Effector memory CD8-positive, alpha-beta T cell (primary cell): ENCODE results near the gene NCOA1.
"Not testable (repeated sequence)": the region's sequence is repeated elsewhere in the genome, so short reads cannot be mapped to it uniquely, and the experiment has no call there.

Experiments used
- ATAC-seq: fragments of 150-1000 bp; cut with Tn5 transposase; replicated peaks from 2 replicates; pipeline ENCODE4 v1.10.0; 2021; ENCODE audit warnings: mild to moderate bottlenecking, moderate library complexity
- DNase-seq, 3 experiments: peaks; one replicate each; pipeline ENCODE4 v3.0.0; 2021
- H3K27ac Mint-ChIP-seq, 2 donors: one replicate each; pipeline ENCODE4 v1.8.0; 2022; ENCODE audit warnings: mild to moderate bottlenecking in 2 of 2, mixed read lengths in 2 of 2, moderate library complexity in 2 of 2
- H3K27me3 Mint-ChIP-seq, 2 donors: one replicate each; pipeline ENCODE4 v1.8.0; 2022; ENCODE audit warnings: mixed read lengths in 2 of 2
- H3K36me3 Mint-ChIP-seq: one replicate; pipeline ENCODE4 v1.8.0; 2022; ENCODE audit warnings: mild to moderate bottlenecking, moderate library complexity, mixed read lengths; ENCODE audit not compliant: insufficient read depth
- H3K4me1 Mint-ChIP-seq, 2 donors: one replicate each; pipeline ENCODE4 v1.8.0; 2022; ENCODE audit warnings: low read depth in 2 of 2, mixed read lengths in 2 of 2
- H3K4me3 Mint-ChIP-seq, 2 donors: one replicate each; pipeline ENCODE4 v1.8.0; 2022; ENCODE audit warnings: mild to moderate bottlenecking in 2 of 2, mixed read lengths in 2 of 2, moderate library complexity in 2 of 2
- H3K9me3 Mint-ChIP-seq, 2 donors: one replicate each; pipeline ENCODE4 v1.8.0; 2022; ENCODE audit warnings: mixed read lengths in 2 of 2

The NCOA1 gene

DNA sequence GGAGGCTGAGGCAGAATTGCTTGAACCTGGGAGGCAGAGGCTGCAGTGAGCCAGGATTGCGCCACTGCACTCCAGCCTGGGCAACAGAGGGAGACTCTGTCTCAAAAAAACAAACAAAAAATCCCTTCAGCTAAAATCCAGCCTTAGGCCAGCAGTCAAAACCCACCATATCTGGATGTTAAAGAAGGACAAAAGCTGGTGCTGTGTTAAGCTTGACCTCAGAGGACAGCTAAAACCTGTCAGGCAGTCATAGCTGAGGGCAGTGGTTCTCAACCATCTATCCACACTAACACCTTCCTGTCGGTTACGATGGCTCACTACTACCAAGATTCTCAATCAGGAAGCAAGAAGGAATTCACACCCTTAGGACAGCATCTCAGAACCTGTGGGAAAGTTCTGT is 292.6 kb downstream of the NCOA1 start:
- H3K27ac Mint-ChIP-seq, result no peak overlapping the region
- no peak for ATAC-seq

DNA sequence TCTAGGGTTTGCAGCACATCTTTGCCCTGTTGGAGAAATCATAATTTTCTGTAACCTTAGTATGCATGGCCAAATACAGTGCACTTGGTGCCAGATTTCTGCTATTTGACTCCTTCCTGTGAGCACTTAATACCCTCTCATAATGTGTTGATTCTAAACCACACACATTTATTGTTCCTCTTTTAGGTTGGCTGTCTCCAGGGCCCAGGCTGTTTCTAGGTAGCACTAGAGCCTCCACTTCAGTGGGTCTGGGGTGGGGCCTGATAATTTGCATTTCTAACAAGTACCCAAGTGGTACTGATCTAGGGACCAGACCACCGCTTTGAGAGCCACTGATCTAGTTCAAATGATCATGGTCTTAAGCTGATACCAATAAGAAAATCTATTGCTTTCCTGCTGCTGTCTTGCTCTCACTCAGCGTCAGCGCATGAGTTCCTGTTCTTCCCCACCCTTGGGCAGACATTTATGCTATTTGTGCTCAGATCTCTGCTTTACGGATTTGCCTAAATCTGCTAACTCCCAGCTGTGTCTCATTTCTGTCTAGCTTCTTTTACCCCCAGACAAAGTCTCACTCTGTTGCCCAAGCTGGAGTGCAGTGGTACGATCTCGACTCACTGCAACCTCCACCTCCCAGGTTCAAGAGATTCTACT is 294.7 kb downstream of the NCOA1 start:
- Mint-ChIP-seq H3K9me3 (no peaks in the 10 kb centered on the region), H3K4me3 (no peak overlapping the region), H3K36me3 (no peaks in the 10 kb centered on the region), H3K27me3 (peaks cover 0 to 7% of the 10 kb centered on the region in 2 donors), H3K27ac (no peak overlapping the region), H3K4me1 (no peaks in the 10 kb centered on the region)
- ATAC-seq (peak; percentile 64), DNase-seq (no peak)

More for the DNA sequence above, 292.6 kb downstream of the NCOA1 start:
- Mint-ChIP-seq H3K27me3 (peaks cover 0 to 13% of the 10 kb centered on the region in 2 donors), H3K36me3 (no peaks in the 10 kb centered on the region), H3K9me3 (no peaks in the 10 kb centered on the region), H3K4me1 (no peaks in the 10 kb centered on the region), H3K4me3 (no peak overlapping the region)
- no peak for DNase-seq

DNA sequence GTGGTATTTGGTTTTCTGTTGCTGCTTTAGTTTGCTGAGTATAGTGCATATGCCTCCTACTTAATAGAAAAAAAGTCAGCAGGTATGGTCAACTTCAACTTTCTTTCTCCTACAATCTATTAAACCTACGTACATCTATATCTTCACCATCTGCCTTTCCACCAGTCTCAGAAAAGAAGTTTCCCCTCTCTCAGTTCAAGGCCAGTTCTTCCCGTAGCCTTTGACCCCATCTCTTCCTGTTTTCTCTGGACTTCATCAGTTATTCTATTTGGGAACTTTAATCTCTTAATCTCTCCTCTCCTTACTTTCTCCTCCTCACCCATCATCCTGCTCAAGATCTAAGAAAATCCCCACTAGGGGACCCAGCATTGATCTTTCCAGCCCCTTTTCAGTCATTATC is 296.5 kb downstream of the NCOA1 start:
- ATAC-seq (no peak), DNase-seq (no peak)
- Mint-ChIP-seq H3K4me1 (peaks cover 3 to 4% of the 10 kb centered on the region in 2 donors), H3K36me3 (peaks cover 2% of the 10 kb centered on the region), H3K4me3 (no peak overlapping the region), H3K27ac (no peak overlapping the region), H3K27me3 (no peaks in the 10 kb centered on the region), H3K9me3 (no peaks in the 10 kb centered on the region)

DNA sequence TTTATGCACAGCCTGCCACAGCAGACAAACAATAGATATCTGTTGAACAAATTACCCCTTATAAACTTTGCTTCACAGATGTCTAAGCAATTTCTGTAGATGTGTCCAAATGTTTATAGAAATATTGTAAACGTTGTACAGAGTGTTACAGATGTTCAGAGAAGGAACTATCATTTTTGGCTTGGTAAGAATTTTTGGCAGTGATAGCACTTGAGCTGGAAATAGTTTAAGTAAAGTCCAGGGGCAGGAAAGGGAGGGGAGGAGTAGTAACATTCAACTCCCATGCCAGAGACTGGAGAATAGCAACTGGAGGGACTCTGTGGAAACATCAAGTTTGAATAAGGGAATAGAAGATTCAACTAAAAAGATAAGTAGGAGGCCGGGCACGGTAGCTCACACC is 297.8 kb downstream of the NCOA1 start:
- ATAC-seq, result no peak
- DNase-seq, result no peak
- Mint-ChIP-seq H3K27me3 (no peaks in the 10 kb centered on the region), H3K4me3 (no peak overlapping the region), H3K9me3 (no peaks in the 10 kb centered on the region), H3K4me1 (peaks cover 9 to 14% of the 10 kb centered on the region in 2 donors), H3K36me3 (peaks cover 10% of the 10 kb centered on the region), H3K27ac (no peak overlapping the region)

DNA sequence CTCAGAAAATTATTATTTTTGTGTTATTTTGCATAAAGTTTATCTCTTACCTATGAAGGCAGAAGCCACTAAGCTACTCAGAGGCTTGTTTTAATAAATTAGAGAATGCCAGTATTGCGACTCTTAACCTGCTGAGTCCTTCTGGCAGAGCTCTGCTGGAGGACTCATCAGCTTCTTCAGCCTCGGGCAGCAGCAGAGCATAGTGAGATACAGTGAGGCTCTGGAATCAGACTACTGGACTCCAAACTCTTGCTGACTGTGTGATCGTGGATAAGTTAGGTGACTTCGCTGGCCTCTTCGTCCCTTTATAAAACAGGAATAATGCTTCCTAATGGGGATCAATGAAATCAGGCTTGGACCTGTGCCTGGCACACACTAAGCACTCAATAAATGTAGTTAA is 300.4 kb downstream of the NCOA1 start:
- Mint-ChIP-seq H3K27ac (no peak overlapping the region), H3K4me3 (no peak overlapping the region), H3K9me3 (no peaks in the 10 kb centered on the region), H3K27me3 (no peaks in the 10 kb centered on the region), H3K36me3 (peaks cover 10% of the 10 kb centered on the region), H3K4me1 (peaks cover 12 to 19% of the 10 kb centered on the region in 2 donors)
- ATAC-seq (no peak), DNase-seq (no peak)

DNA sequence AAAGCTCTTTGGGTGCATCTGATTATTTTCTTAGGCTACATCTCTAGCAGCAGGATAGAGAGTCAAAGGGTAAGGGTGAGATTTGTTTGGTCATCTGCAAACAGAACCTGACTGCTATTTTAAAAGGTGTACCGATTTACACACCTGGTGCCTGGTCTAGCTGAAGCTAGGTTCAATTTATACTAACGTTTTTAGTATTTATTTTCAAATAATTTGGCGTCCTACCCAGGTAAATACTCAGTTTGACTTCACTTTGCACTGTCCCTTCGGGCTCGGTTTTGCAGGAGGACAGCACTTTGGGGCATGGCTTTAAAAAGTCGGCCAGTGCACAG is 301.5 kb downstream of the NCOA1 start:
- Mint-ChIP-seq H3K4me3 (peak overlapping the region; percentile 97 to 99), H3K27me3 (no peaks in the 10 kb centered on the region), H3K27ac (peak overlapping the region; percentile 98 to 99), H3K9me3 (no peaks in the 10 kb centered on the region), H3K4me1 (peaks cover 12 to 19% of the 10 kb centered on the region in 2 donors), H3K36me3 (peaks cover 10% of the 10 kb centered on the region)
- ATAC-seq (no peak), DNase-seq (no peak)

DNA sequence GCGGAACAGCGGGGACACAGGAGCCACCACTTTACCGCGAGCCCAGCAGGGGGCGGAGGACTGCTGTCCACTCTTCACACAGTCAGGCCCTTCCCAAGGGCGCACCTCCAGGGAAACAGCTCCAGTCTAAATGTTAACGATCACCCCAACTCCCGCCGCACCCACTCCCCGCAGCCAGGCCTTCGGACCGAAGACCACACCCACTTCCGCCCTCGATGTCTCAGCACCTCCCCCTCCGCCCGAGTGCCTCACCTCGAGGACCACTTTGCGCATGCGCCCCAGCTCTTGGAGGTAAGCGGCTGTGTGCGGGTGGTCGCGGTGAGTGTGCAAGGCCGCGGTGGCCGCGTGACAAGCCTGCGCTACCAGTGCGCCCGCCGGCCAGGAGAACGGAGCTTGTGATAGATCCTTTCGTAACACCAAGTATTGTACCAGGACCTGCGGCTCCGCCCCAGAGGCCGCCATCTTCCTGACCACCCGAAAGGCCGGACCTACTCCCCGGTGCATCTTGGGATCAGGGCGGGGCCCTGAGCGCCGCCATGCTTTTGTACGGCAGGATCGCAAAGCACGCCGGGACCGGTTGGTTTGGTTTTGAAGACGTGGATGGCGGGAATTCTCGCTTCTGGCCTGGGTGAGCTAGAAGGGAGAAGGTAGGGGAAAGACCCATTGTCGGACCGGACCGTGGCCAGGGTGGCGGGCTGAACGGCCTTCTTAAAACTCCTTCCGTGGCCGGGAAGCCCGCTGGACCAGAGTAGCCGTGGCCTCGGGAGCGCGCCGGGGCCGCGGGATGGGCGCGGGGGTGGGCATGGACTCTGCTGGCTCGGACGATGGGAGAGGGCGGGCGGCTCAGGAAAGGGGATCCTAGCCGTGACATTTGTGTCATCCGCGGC is 302.1 kb downstream of the NCOA1 start, which contains the start of the genes CENPO and PTRHD1:
Gene CENPO, plus strand, starts transcription at position 552 of the 887 bp plus-strand sequence. CDS start 495 bp downstream, outside the sequence.
Gene PTRHD1, minus strand, starts transcription at position 518 of the 887 bp plus-strand sequence. Its CDS starts 14 bp downstream, at position 504.
- H3K27me3 Mint-ChIP-seq, result no peaks in the 10 kb centered on the region
- peaks cover 10% of the 10 kb centered on the region for H3K36me3 Mint-ChIP-seq
- peak within 1 kb of the TSS; percentile 97 to 99 for H3K4me3 Mint-ChIP-seq
- H3K9me3 Mint-ChIP-seq, result no peaks in the 10 kb centered on the region
- H3K27ac Mint-ChIP-seq, result peak within 1 kb of the TSS; percentile 98 to 99
- ATAC-seq (peak; percentile 97), DNase-seq (peak; percentile 89 to 94 (median 90))
- H3K4me1 Mint-ChIP-seq, result peaks cover 12 to 19% of the 10 kb centered on the region in 2 donors

DNA sequence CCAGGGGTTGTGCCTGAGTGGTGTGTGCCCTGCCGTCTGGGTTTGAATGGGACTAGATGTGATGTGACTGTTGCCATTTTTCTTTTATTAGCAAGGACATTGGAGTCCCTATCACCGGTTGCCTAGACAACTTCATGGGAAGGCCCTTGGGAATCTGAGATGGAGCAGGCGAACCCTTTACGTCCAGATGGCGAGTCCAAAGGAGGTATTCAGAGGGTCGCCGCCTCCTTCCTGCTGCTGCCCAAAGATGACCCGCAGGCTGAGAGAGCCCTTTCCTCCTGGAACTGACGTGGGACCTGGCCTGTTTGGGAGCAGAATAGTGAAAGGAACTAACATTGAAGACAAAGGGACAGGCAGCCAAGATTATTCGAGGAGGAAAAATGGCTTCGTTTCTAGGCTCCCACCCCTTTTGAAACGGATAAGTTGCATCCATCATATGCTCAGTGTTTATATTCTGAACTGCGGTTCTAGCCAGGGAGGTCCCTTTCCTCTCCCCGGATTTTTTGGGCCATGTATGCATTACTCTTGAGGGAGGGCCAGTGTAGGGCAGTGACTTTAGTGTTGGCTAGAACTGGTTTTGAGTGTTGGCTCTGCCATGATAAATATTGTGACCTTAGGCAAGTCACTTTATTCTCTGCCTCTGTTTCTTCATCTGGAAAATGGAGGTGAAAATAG is 302.8 kb downstream of the NCOA1 start:
- Mint-ChIP-seq H3K4me3 (peak overlapping the region; percentile 97 to 99), H3K27ac (peak overlapping the region; percentile 98 to 99), H3K36me3 (peaks cover 10% of the 10 kb centered on the region), H3K4me1 (peaks cover 12 to 19% of the 10 kb centered on the region in 2 donors), H3K27me3 (no peaks in the 10 kb centered on the region), H3K9me3 (no peaks in the 10 kb centered on the region)
- ATAC-seq (no peak), DNase-seq (no peak)

DNA sequence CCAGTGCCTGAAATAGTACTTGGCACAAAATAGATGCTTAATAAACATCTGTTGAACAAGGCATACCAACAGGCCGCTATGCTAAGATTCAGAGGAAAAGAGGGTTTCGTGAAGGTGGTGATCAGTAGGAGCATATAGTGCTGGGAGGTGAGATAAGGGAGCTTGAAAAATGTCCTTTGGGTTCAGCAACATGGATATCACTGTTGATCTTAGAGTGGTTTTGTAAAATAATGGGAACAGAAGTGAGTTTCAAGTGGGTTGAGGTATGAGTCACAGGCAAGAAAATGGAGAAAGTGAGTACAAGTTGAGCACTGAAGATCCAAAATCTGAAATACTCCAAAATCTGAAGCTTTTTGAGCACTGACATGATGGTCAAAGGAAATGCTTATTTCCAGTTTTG is 306.6 kb downstream of the NCOA1 start:
- no peaks in the 10 kb centered on the region for H3K27me3 Mint-ChIP-seq
- H3K4me3 Mint-ChIP-seq, result no peak overlapping the region
- H3K9me3 Mint-ChIP-seq, result no peaks in the 10 kb centered on the region
- H3K27ac Mint-ChIP-seq, result no peak overlapping the region
- ATAC-seq (no peak), DNase-seq (no peak)
- H3K4me1 Mint-ChIP-seq, result peaks cover 9 to 15% of the 10 kb centered on the region in 2 donors
- H3K36me3 Mint-ChIP-seq, result peaks cover 6% of the 10 kb centered on the region

DNA sequence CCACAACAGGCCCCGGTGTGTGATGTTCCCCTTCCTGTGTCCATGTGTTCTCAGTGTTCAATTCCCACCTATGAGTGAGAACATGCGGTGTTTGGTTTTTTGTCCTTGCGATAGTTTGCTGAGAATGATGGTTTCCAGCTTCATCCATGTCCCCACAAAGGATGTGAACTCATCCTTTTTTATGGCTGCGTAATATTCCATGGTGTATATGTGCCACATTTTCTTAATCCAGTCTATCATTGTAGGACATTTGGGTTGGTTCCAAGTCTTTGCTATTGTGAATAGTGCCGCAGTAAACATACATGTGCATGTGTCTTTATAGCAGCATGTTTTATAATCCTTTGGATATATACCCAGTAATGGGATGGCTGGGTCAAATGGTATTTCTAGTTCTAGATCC is 309.4 kb downstream of the NCOA1 start:
- H3K27ac Mint-ChIP-seq, ATAC-seq, H3K27me3 Mint-ChIP-seq, H3K36me3 Mint-ChIP-seq, DNase-seq, H3K4me3 Mint-ChIP-seq, H3K4me1 Mint-ChIP-seq, H3K9me3 Mint-ChIP-seq: not testable (repeated sequence)

DNA sequence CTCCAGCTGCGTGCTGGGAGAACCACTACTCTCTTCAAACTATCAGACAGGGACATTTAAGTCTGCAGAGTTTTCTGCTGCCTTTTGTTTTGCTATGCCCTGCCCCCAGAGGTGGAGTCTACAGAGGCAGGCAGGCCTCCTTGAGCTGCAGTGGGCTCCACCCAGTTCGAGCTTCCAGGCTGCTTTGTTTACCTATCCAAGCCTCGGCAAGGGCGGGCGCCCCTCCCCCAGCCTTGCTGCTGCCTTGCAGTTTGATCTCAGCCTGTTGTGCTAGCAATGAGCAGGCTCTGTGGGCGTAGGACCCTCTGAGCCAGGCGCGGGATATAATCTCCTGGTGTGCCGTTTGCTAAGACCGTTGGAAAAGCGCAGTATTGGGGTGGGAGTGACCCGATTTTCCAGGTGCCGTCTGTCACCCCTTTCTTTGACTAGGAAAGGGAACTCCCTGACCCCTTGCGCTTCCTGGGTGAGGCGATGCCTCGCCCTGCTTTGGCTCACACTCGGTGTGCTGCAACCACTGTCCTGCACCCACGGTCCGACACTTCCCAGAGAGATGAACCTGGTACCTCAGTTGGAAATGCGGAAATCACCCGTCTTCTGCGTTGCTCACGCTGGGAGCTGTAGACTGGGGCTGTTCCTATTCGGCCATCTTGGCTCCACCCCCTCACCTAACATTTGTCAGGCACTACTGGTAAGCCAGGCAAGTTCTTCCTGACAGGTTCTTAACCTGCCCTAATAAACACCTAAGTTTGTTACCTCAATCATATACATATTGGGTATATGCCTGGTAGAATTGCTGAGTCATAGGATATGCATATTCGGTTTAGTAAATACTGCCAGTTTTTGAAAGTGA is 315.0 kb downstream of the NCOA1 start:
- not testable (repeated sequence) for H3K9me3 Mint-ChIP-seq, DNase-seq, H3K4me3 Mint-ChIP-seq, H3K36me3 Mint-ChIP-seq, H3K27me3 Mint-ChIP-seq, ATAC-seq, H3K27ac Mint-ChIP-seq
- peaks cover 5 to 17% of the 10 kb centered on the region in 2 donors for H3K4me1 Mint-ChIP-seq

DNA sequence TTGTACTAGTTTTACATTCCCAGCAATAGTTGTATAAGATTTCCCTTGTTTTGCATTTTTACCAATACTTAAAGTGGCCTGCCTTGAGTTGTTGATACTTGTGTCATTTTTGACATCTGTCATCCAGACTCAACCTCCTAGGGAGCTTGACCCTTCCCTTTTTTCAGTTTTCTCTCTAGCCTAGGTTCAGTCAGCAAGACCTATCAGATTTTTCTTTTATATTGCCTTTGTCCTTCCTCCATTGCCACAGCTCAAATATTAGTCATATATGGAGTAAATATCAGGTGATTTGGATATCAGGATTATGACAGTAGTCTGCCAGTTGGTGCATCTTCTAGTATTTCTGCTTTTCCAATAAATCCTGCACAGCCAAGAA is 315.6 kb downstream of the NCOA1 start:
- peak overlapping the region; percentile 14 to 28 for H3K27ac Mint-ChIP-seq
- DNase-seq, result no peak
- no peaks in the 10 kb centered on the region for H3K27me3 Mint-ChIP-seq
- H3K4me1 Mint-ChIP-seq, result peaks cover 5 to 17% of the 10 kb centered on the region in 2 donors
- H3K4me3 Mint-ChIP-seq, result no peak overlapping the region
- no peak for ATAC-seq
- no peaks in the 10 kb centered on the region for H3K9me3 Mint-ChIP-seq
- peaks cover 5% of the 10 kb centered on the region for H3K36me3 Mint-ChIP-seq
